ENCODE measurements around the gene TNIP1. TPM values are rescaled to one million over a fixed set of nuclear protein-coding genes. Genes with fewer than 3 reads are reported as not detected.

Gene TNIP1
- total and polyA plus RNA-seq, 12 donors: 36.6 to 129 (median 93.2) TPM

GRCh38 chr5:151036556-151036955 is 44.3 kb downstream of the TNIP1 start:
- intact Hi-C loops (cut with DNase I): no loop called here

GRCh38 chr5:151034422-151035379 is 46.1 kb downstream of the TNIP1 start:
- no peak for DNase-seq
- H3K4me1 ChIP-seq (replicated peaks in 1 of 2): peaks cover 21 to 23% of the 10 kb centered on the region in 2 donors
- no peak overlapping the region for H3K27ac ChIP-seq
- intact Hi-C loops (cut with DNase I): no loop called here
- 91 to 96% (median 94%) methylated on average over 18 to 19 of the region's 19 CpGs for WGBS, 4 donors
- H3K27me3 ChIP-seq: no peaks in the 10 kb centered on the region
- TF ChIP-seq POLR2A (IDR thresholded peaks at IDR 0.05): no peak
- no peak for TF ChIP-seq CTCF (IDR thresholded peaks at IDR 0.05)
- H3K36me3 ChIP-seq (replicated peaks in 1 of 2): peaks cover 0 to 76% of the 10 kb centered on the region in 2 donors
- no peaks in the 10 kb centered on the region for H3K9me3 ChIP-seq (replicated peaks in 1 of 3)
- H3K4me3 ChIP-seq: no peak overlapping the region

More at GRCh38 chr5:151036556-151036955, 44.3 kb downstream of the TNIP1 start:
- H3K36me3 ChIP-seq (replicated peaks in 1 of 2): peaks cover 0 to 79% of the 10 kb centered on the region in 2 donors
- no peak for TF ChIP-seq CTCF (IDR thresholded peaks at IDR 0.05)
- no peak for TF ChIP-seq POLR2A (IDR thresholded peaks at IDR 0.05)
- H3K27ac ChIP-seq: no peak overlapping the region
- peaks cover 21 to 23% of the 10 kb centered on the region in 2 donors for H3K4me1 ChIP-seq (replicated peaks in 1 of 2)
- no peak for DNase-seq
- no peaks in the 10 kb centered on the region for H3K9me3 ChIP-seq (replicated peaks in 1 of 3)
- H3K4me3 ChIP-seq: no peak overlapping the region
- H3K27me3 ChIP-seq: no peaks in the 10 kb centered on the region
- WGBS, 4 donors: 83 to 95% (median 94%) methylated on average over 4 to 6 of the region's 6 CpGs

- intact Hi-C loops (cut with DNase I): no loop called here
- TF ChIP-seq CTCF (IDR thresholded peaks at IDR 0.05): no peak
- no peak for TF ChIP-seq POLR2A (IDR thresholded peaks at IDR 0.05)
- H3K9me3 ChIP-seq (replicated peaks in 1 of 3): no peaks in the 10 kb centered on the region
- peaks cover 15% of the 10 kb centered on the region in 2 donors for H3K4me1 ChIP-seq (replicated peaks in 1 of 2)
- peak in 1 of 7 donors; percentile 38 for DNase-seq
- H3K27ac ChIP-seq: no peak overlapping the region
- peaks cover 0 to 75% of the 10 kb centered on the region in 2 donors for H3K36me3 ChIP-seq (replicated peaks in 1 of 2)
- 80 to 88% (median 85%) methylated on average over 8 to 14 of the region's 14 CpGs for WGBS, 4 donors
- no peak overlapping the region for H3K4me3 ChIP-seq
- H3K27me3 ChIP-seq: no peaks in the 10 kb centered on the region
Measured at GRCh38 chr5:151033217-151033934, 47.5 kb downstream of the TNIP1 start.

- H3K27ac ChIP-seq: no peak overlapping the region
- TF ChIP-seq CTCF (IDR thresholded peaks at IDR 0.05) (no peak), POLR2A (IDR thresholded peaks at IDR 0.05) (no peak)
- H3K27me3 ChIP-seq: no peaks in the 10 kb centered on the region
Measured at GRCh38 chr5:151031554-151031953, 49.3 kb downstream of the TNIP1 start.

More at GRCh38 chr5:151031554-151031953, 49.3 kb downstream of the TNIP1 start:
- H3K4me1 ChIP-seq (replicated peaks in 1 of 2): peaks cover 0 to 11% of the 10 kb centered on the region in 2 donors
- no peaks in the 10 kb centered on the region for H3K9me3 ChIP-seq (replicated peaks in 1 of 3)
- intact Hi-C loops (cut with DNase I): no loop called here
- no peak overlapping the region for H3K4me3 ChIP-seq
- 95 to 97% (median 96%) methylated on average over 11 of the region's 11 CpGs for WGBS, 4 donors
- DNase-seq: no peak
- peaks cover 0 to 85% of the 10 kb centered on the region in 2 donors for H3K36me3 ChIP-seq (replicated peaks in 1 of 2)

All from adrenal gland (tissue), 12 donors.